Fibroblast of skin of right quadriceps (primary cell): ENCODE results near the gene TMPRSS4.

ENCODE experiments used
- DNase-seq: peaks from one replicate; pipeline ENCODE4 v3.0.0-alpha.2; 2013

TMPRSS4 gene

GRCh38 chr11:118076754-118077281, at the start of gene TMPRSS4:
TSS of gene TMPRSS4 (plus strand) at chr11:118077078. CDS start at chr11:118077303, 225 bp downstream.
- no peak for DNase-seq

- no peak for DNase-seq
Measured at GRCh38 chr11:118027694-118028093, 49.2 kb upstream of the TMPRSS4 start.

- DNase-seq, result no peak
Measured at GRCh38 chr11:118028626-118029025, 48.3 kb upstream of the TMPRSS4 start.

- DNase-seq, result no peak
Measured at GRCh38 chr11:118033443-118033842, 43.4 kb upstream of the TMPRSS4 start.

- DNase-seq, result no peak
Measured at GRCh38 chr11:118042141-118042540, 34.7 kb upstream of the TMPRSS4 start.

GRCh38 chr11:118042796-118043195, 34.1 kb upstream of the TMPRSS4 start:
- DNase-seq, result no peak

GRCh38 chr11:118045191-118045590, 31.7 kb upstream of the TMPRSS4 start:
- no peak for DNase-seq

- no peak for DNase-seq
Measured at GRCh38 chr11:118046051-118046963, 30.6 kb upstream of the TMPRSS4 start.

- no peak for DNase-seq
Measured at GRCh38 chr11:118046964-118047700, 29.7 kb upstream of the TMPRSS4 start.

- DNase-seq, result no peak
Measured at GRCh38 chr11:118047749-118048148, 29.1 kb upstream of the TMPRSS4 start.

- DNase-seq, result no peak
Measured at GRCh38 chr11:118048472-118049370, 28.2 kb upstream of the TMPRSS4 start.

GRCh38 chr11:118049771-118050170, 27.1 kb upstream of the TMPRSS4 start:
- no peak for DNase-seq

GRCh38 chr11:118050208-118050891, 26.5 kb upstream of the TMPRSS4 start:
- DNase-seq, result no peak

- no peak for DNase-seq
Measured at GRCh38 chr11:118051136-118051610, 25.7 kb upstream of the TMPRSS4 start.

GRCh38 chr11:118051611-118052461, 25.0 kb upstream of the TMPRSS4 start:
- no peak for DNase-seq

GRCh38 chr11:118052581-118053206, 24.2 kb upstream of the TMPRSS4 start:
- no peak for DNase-seq

GRCh38 chr11:118054712-118055640, 21.9 kb upstream of the TMPRSS4 start:
- DNase-seq, result no peak

- DNase-seq, result no peak
Measured at GRCh38 chr11:118055966-118056365, 20.9 kb upstream of the TMPRSS4 start.

GRCh38 chr11:118056806-118057205, 20.1 kb upstream of the TMPRSS4 start:
- no peak for DNase-seq
